Lower leg skin (tissue), 3 donors: ENCODE results near the gene GPR137B.

Experiments
- CTCF ChIP-seq, 3 donors: fragments of 450-650 bp; IDR thresholded peaks; one replicate each; pipeline ENCODE4 v1.5.1; 2016; ENCODE audit warnings: antibody characterized with exemption in 3 of 3, mild to moderate bottlenecking in 3 of 3, moderate library complexity in 2 of 3
- POLR2A ChIP-seq, 2 donors: fragments of 450-650 bp; IDR thresholded peaks; one replicate each; pipeline ENCODE4 v1.6.1; 2016 to 2017; ENCODE audit warnings: antibody characterized with exemption in 2 of 2, mild to moderate bottlenecking in 1 of 2, moderate library complexity in 1 of 2

GRCh38 chr1:236141447-236142252 lies 689 bp upstream of the GPR137B start:
- no peak for TF ChIP-seq CTCF (IDR thresholded peaks at IDR 0.05)
- no peak for TF ChIP-seq POLR2A (IDR thresholded peaks at IDR 0.05)
